HepG2 (cell line): Measurements from ENCODE around the gene GTPBP6. TPM values are rescaled to one million over a fixed set of nuclear protein-coding genes. Genes with fewer than 3 reads are reported as not detected.

Experiments used
- AKAP8 ChIP-seq: sonication (generic); formaldehyde crosslinking; IDR thresholded peaks from 2 replicates; pipeline ENCODE4 v1.5.1; 2020; ENCODE audit warnings: mild to moderate bottlenecking, missing genetic modification reagents
- ATF2 ChIP-seq: sonication (generic); formaldehyde crosslinking; IDR thresholded peaks from 2 replicates; pipeline ENCODE4 v1.4.0; 2020; ENCODE audit warnings: missing genetic modification reagents
- CCAR2 ChIP-seq: fragments of 200-400 bp; formaldehyde crosslinking; optimal IDR thresholded peaks from 2 replicates; pipeline ENCODE3; 2018; ENCODE audit warnings: low read depth, mild to moderate bottlenecking, low read length, moderate library complexity
- FOXC1 ChIP-seq: sonication (generic); formaldehyde crosslinking; IDR thresholded peaks from 2 replicates; pipeline ENCODE4 v1.8.0; 2022; ENCODE audit warnings: mild to moderate bottlenecking, missing genetic modification reagents, borderline replicate concordance
- GFI1 ChIP-seq: sonication (generic); formaldehyde crosslinking; IDR thresholded peaks from 2 replicates; pipeline ENCODE4 v1.5.0; 2020; ENCODE audit warnings: missing genetic modification reagents, mild to moderate bottlenecking, borderline replicate concordance
- KLF6 ChIP-seq: IDR thresholded peaks from 2 replicates; pipeline ENCODE4 v1.8.0; 2016; ENCODE audit warnings: missing biosample characterization, missing genetic modification reagents
- MTA1 ChIP-seq: sonication (generic); formaldehyde crosslinking; IDR thresholded peaks from 2 replicates; pipeline ENCODE4 v1.4.0; 2020; ENCODE audit warnings: missing genetic modification reagents, mild to moderate bottlenecking, borderline replicate concordance
- NFATC3 ChIP-seq: sonication (generic); formaldehyde crosslinking; IDR thresholded peaks from 2 replicates; pipeline ENCODE4 v1.5.1; 2020; ENCODE audit warnings: mild to moderate bottlenecking, missing genetic modification reagents
- NONO ChIP-seq, 2 experiments: fragments of 450-650 bp in 1 of 2; sonication (generic) in 1 of 2; formaldehyde crosslinking in 1 of 2; IDR thresholded peaks in 1 of 2; conservative IDR thresholded peaks in 1 of 2; 2 replicates each; pipeline versions ENCODE4 v1.6.1 to v1.8.0; 2017 to 2022; ENCODE audit warnings: mild to moderate bottlenecking in 1 of 2, missing genetic modification reagents in 1 of 2, moderate library complexity in 1 of 2
- RORA ChIP-seq: sonication (generic); formaldehyde crosslinking; IDR thresholded peaks from 2 replicates; pipeline ENCODE4 v1.5.0; 2020; ENCODE audit warnings: mild to moderate bottlenecking, missing genetic modification reagents, moderate library complexity
- SETDB1 ChIP-seq: sonication (generic); formaldehyde crosslinking; IDR thresholded peaks from 2 replicates; pipeline ENCODE4 v1.5.1; 2020; ENCODE audit warnings: missing genetic modification reagents, mild to moderate bottlenecking, borderline replicate concordance
- ZNF180 ChIP-seq: sonication (generic); formaldehyde crosslinking; IDR thresholded peaks from 2 replicates; pipeline ENCODE4 v1.4.0; 2020; ENCODE audit warnings: low read depth, missing genetic modification reagents, borderline replicate concordance
- ZNF318 ChIP-seq: sonication (generic); formaldehyde crosslinking; IDR thresholded peaks from 2 replicates; pipeline ENCODE4 v1.4.0; 2020; ENCODE audit warnings: mild to moderate bottlenecking, missing genetic modification reagents
- ZNF496 ChIP-seq: sonication (generic); formaldehyde crosslinking; IDR thresholded peaks from 2 replicates; pipeline ENCODE4 v1.8.1; 2023; ENCODE audit warnings: mild to moderate bottlenecking, moderate library complexity, missing genetic modification reagents; ENCODE audit not compliant: insufficient replicate concordance
- ZNF607 ChIP-seq: sonication (generic); formaldehyde crosslinking; IDR thresholded peaks from 2 replicates; pipeline ENCODE4 v1.5.1; 2020; ENCODE audit warnings: missing genetic modification reagents, mild to moderate bottlenecking, borderline replicate concordance
- polyA plus RNA-seq, 8 experiments: library from polyadenylated mRNA; depleted of rRNA in 3 of 8; stranded (reverse) in 7 of 8; unstranded in 1 of 8; fragments of >200 nt; fragmentation: Illumina TruSeq in 4 of 8; extraction: Trizol in 4 of 8; gene quantifications; 2 replicates each; pipeline versions ENCODE4 v1.2.1 to v1.2.3, GENCODE V29; 2011 to 2016; ENCODE audit warnings: low read depth in 4 of 8, missing spikeins in 1 of 8, mixed read lengths in 1 of 8; ENCODE audit not compliant: insufficient read depth in 1 of 8
- total RNA-seq, 5 experiments: library from RNA; depleted of rRNA; stranded (reverse); fragments of >200 nt; fragmentation: Illumina TruSeq; extraction: Trizol; gene quantifications; 2 replicates each; pipeline ENCODE4 v1.2.3, GENCODE V29; 2016; ENCODE audit warnings: low read depth in 1 of 5
- TF ChIP-seq, protein P1 (sequence below): sonication (generic); formaldehyde crosslinking; conservative IDR thresholded peaks from 2 replicates; pipeline ENCODE4 v1.4.0; 2020; ENCODE audit warnings: missing genetic modification reagents
- TF ChIP-seq, protein P2 (sequence below): sonication (generic); formaldehyde crosslinking; IDR thresholded peaks from 2 replicates; pipeline ENCODE4 v1.8.0; 2022; ENCODE audit warnings: low read depth, missing genetic modification reagents

GTPBP6 gene
- total and polyA plus RNA-seq, 2 of the 13 experiments (the other 11 are each of a cell fraction or from before 2014, with no cell fraction given) = 20.2 to 39.6 TPM

GRCh38 chrX:331151-331824, 12.7 kb upstream of the GTPBP6 start (continued):
- no peak for TF ChIP-seq ZNF318 (CRISPR knock-in tag)
- TF ChIP-seq, protein P1, sequence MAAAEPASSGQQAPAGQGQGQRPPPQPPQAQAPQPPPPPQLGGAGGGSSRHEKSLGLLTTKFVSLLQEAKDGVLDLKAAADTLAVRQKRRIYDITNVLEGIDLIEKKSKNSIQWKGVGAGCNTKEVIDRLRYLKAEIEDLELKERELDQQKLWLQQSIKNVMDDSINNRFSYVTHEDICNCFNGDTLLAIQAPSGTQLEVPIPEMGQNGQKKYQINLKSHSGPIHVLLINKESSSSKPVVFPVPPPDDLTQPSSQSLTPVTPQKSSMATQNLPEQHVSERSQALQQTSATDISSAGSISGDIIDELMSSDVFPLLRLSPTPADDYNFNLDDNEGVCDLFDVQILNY (CRISPR knock-in tag) = no peak
- TF ChIP-seq AKAP8 (CRISPR knock-in tag) = peak; percentile 82; the same call in 1 of the 2 replicates
- no peak for TF ChIP-seq ZNF496
- TF ChIP-seq MTA1 = no peak
- TF ChIP-seq ZNF607 = no peak
- TF ChIP-seq GFI1 (CRISPR knock-in tag) = no peak
- TF ChIP-seq KLF6 (CRISPR knock-in tag) = no peak
- TF ChIP-seq, protein P2, sequence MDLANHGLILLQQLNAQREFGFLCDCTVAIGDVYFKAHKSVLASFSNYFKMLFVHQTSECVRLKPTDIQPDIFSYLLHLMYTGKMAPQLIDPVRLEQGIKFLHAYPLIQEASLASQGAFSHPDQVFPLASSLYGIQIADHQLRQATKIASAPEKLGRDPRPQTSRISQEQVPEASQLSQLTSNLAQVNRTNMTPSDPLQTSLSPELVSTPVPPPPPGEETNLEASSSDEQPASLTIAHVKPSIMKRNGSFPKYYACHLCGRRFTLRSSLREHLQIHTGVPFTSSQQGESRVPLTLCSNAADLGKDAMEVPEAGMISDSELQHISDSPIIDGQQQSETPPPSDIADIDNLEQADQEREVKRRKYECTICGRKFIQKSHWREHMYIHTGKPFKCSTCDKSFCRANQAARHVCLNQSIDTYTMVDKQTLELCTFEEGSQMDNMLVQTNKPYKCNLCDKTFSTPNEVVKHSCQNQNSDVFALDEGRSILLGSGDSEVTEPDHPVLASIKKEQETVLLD (CRISPR knock-in tag) = no peak
- TF ChIP-seq NFATC3 (CRISPR knock-in tag) = no peak
- TF ChIP-seq FOXC1 = no peak
- no peak for TF ChIP-seq RORA (CRISPR knock-in tag)
- no peak for TF ChIP-seq SETDB1 (CRISPR knock-in tag)
- no peak for TF ChIP-seq ATF2 (CRISPR knock-in tag)
- TF ChIP-seq NONO (IDR thresholded peaks at IDR 0.05) = no peak
- no peak for TF ChIP-seq NONO (CRISPR knock-in tag; conservative IDR thresholded peaks at IDR 0.05)
- no peak for TF ChIP-seq CCAR2
- no peak for TF ChIP-seq ZNF180
